Measurements from ENCODE around the gene RPL18. TPM values are rescaled to one million over a fixed set of nuclear protein-coding genes. Genes with fewer than 3 reads are reported as not detected.
A peak's percentile ranks its signal among the peaks of the same experiment; 100 is the strongest.

Gene RPL18
- total and polyA plus RNA-seq, 9 of the 15 experiments (the other 6 are each of a cell fraction or from before 2014, with no cell fraction given), result 312 to 2,635 (median 1,653) TPM

DNA sequence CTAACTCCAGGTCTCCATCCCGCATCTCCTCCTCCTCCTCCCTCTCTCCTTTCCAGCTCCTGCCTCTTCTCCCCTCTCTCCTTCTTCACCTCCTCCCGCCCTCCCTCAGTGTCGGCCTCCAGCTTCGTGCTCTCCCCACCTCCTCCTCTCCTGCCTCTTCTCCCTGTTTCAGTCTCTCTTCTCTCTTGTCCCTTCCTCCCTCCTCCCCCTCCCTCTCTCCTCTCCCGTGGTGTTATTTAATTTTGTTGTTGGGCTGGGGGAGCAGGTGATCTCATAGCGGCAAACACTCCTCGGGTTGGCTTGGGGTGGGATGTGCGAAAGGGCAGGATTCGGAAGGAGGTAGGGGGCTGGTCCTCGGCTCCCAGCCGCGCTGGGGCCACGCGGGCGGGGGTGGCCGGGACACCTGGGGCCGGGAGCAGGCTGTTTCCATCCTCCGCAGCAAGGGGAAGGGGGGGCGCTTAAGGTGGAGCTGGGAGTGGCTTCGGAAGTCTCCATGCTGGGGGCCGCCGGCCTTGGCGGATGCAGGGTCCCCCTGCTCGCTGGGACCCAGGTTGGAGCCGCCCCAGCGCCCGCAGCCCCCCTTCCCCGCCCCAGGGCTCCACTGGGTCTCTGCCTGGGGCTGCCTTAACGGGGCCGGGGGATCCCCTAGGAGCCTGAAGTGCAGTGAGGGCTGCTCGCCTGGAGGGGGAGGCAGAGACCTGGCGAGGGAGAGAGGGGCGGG, 27.2 kb upstream of the RPL18 start, which contains the start of gene CA11 (continued):
- TF ChIP-seq, protein P1, sequence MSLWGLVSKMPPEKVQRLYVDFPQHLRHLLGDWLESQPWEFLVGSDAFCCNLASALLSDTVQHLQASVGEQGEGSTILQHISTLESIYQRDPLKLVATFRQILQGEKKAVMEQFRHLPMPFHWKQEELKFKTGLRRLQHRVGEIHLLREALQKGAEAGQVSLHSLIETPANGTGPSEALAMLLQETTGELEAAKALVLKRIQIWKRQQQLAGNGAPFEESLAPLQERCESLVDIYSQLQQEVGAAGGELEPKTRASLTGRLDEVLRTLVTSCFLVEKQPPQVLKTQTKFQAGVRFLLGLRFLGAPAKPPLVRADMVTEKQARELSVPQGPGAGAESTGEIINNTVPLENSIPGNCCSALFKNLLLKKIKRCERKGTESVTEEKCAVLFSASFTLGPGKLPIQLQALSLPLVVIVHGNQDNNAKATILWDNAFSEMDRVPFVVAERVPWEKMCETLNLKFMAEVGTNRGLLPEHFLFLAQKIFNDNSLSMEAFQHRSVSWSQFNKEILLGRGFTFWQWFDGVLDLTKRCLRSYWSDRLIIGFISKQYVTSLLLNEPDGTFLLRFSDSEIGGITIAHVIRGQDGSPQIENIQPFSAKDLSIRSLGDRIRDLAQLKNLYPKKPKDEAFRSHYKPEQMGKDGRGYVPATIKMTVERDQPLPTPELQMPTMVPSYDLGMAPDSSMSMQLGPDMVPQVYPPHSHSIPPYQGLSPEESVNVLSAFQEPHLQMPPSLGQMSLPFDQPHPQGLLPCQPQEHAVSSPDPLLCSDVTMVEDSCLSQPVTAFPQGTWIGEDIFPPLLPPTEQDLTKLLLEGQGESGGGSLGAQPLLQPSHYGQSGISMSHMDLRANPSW (CRISPR knock-in tag; IDR thresholded peaks at IDR 0.05), result no peak
- TF ChIP-seq ZNF707 (CRISPR knock-in tag; conservative IDR thresholded peaks at IDR 0.05), result no peak
- TF ChIP-seq POLR2H (tag; IDR thresholded peaks at IDR 0.05; ENCODE audit: low read depth), result no peak
- TF ChIP-seq SRF (CRISPR knock-in tag; IDR thresholded peaks at IDR 0.05), result peak in 1 of 2 experiments; percentile 50; a peak in 1 of 4 replicates
- TF ChIP-seq EGR1 (conservative IDR thresholded peaks at IDR 0.05), result peak; percentile 60
- TF ChIP-seq GABPB2 (CRISPR knock-in tag; conservative IDR thresholded peaks at IDR 0.05), result no peak
- TF ChIP-seq, protein P2, sequence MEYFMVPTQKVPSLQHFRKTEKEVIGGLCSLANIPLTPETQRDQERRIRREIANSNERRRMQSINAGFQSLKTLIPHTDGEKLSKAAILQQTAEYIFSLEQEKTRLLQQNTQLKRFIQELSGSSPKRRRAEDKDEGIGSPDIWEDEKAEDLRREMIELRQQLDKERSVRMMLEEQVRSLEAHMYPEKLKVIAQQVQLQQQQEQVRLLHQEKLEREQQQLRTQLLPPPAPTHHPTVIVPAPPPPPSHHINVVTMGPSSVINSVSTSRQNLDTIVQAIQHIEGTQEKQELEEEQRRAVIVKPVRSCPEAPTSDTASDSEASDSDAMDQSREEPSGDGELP (CRISPR knock-in tag; IDR thresholded peaks at IDR 0.05; ENCODE audit: borderline replicate concordance), result peak; percentile 68; the same call in 1 of the 2 replicates
- no peak for TF ChIP-seq ZNF133 (CRISPR knock-in tag; IDR thresholded peaks at IDR 0.05)
- 0 out of 2 replicates have a peak, but pooled peaks have one; percentile 15 for TF ChIP-seq JUND (IDR thresholded peaks at IDR 0.05; ENCODE audit: borderline replicate concordance, low read depth, low read length)
- no peak; the same call in 2 of the 3 replicates for TF ChIP-seq JUND (tag; IDR thresholded peaks at IDR 0.05; ENCODE audit: borderline replicate concordance, low read depth, low read length)
- peak; percentile 48; the same call in 1 of the 2 replicates for TF ChIP-seq POLR2A (conservative IDR thresholded peaks at IDR 0.05)
- no peak for TF ChIP-seq YBX1 (IDR thresholded peaks at IDR 0.05)
- TF ChIP-seq TFAM (CRISPR knock-in tag; conservative IDR thresholded peaks at IDR 0.05), result no peak
- TF ChIP-seq TCFL5 (CRISPR knock-in tag; conservative IDR thresholded peaks at IDR 0.05), result no peak
- TF ChIP-seq TARDBP (IDR thresholded peaks at IDR 0.05), result no peak
- TF ChIP-seq CBFB (CRISPR knock-in tag; IDR thresholded peaks at IDR 0.05), result no peak
- peak; percentile 44; the same call in 1 of the 2 replicates for TF ChIP-seq FOXJ2 (tag; IDR thresholded peaks at IDR 0.05)
- no peak for TF ChIP-seq TAF7 (tag; IDR thresholded peaks at IDR 0.05)
- TF ChIP-seq HLTF (IDR thresholded peaks at IDR 0.05), result peak; percentile 97
- TF ChIP-seq XRCC5 (IDR thresholded peaks at IDR 0.05; ENCODE audit: low read depth, low read length), result no peak
- TF ChIP-seq POLR2B (IDR thresholded peaks at IDR 0.05; ENCODE audit: low read depth, partially characterized antibody), result peak; percentile 60
- TF ChIP-seq ARHGAP35 (IDR thresholded peaks at IDR 0.05; ENCODE audit: partially characterized antibody), result peak; percentile 81
- TF ChIP-seq HDAC6 (IDR thresholded peaks at IDR 0.05; ENCODE audit: low read depth, low read length), result no peak
- TF ChIP-seq ZNF217 (CRISPR knock-in tag; IDR thresholded peaks at IDR 0.05), result no peak
- TF ChIP-seq SRSF7 (optimal IDR thresholded peaks at IDR 0.05; ENCODE audit: low read depth, low read length), result no peak
- no peak for TF ChIP-seq RHOXF2B (CRISPR knock-in tag; conservative IDR thresholded peaks at IDR 0.05)
- TF ChIP-seq CBFA2T3 (IDR thresholded peaks at IDR 0.05), result peak; percentile 30; the same call in 1 of the 2 replicates
- TF ChIP-seq, protein P3, sequence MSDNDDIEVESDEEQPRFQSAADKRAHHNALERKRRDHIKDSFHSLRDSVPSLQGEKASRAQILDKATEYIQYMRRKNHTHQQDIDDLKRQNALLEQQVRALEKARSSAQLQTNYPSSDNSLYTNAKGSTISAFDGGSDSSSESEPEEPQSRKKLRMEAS (CRISPR knock-in tag; IDR thresholded peaks at IDR 0.05), result no peak; the same call in 1 of the 2 replicates
- TF ChIP-seq LARP7 (IDR thresholded peaks at IDR 0.05), result peak; percentile 98
- TF ChIP-seq E2F3 (CRISPR knock-in tag; IDR thresholded peaks at IDR 0.05), result no peak

Data from K562 (cell line).